ENCODE results near the gene TMEM222.

Gene TMEM222

DNA sequence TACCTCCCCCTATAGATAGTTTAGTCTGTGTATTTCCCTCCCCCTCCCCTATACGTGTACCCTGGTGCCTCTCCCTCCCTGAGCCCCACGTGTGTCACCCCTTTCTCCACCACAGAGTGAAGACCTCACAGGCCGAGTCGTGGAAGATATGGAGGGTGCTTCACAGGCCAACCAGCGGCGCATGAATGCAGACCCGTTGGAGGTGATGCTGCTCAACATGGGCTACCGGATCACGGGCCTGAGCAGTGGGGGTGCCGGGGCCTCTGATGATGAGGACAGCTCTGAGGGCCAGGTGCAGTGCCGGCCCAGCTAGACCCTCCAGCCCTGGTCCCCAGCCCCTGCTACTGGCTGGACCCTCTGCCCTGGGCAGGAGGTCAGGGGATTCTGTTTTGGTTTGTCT lies 15.9 kb upstream of the TMEM222 start:
- DNase-seq: no peak

DNA sequence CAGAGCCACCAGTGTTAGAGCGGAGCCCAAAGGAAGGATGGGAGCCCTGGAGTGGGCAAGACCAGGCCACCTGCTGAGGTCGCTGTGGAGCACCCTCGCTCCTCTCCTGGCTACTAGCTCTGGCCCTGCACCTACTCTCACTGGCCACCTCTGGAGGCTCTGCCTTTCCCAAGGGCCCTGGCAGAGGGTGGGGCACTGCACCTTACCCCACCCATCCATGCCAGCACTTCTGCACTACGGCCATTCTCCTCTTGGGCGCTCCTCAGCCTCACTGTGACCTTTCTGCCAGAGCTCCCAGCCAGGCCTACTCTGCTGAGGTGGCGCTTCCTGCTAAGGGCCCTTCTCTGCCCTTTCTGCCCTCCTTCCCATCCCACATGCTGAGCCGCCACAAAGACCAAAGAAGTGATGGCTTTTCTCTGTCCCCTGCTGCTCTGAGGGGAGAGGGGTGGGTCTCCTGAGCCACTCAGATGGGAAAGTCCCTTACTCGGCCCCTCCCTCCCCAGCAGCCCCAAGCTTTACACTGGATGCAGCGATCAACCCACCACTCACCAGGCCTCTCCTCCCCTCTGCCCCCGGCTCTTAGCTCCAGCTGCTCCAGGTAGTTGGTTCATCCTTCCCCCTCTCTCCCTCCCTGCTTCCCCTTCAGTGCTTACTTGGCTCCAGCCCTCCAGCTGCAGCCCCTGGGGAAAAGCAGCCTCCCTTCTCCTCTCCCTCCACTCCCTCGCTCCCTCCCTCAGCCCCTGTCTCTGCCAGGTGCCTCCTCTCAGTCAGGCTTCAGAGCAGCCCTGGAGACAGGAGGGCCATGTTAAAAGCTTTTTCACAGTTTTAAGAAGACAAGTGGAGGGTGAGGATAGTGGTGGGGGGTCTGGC lies 14.8 kb upstream of the TMEM222 start:
- no peak for DNase-seq

DNA sequence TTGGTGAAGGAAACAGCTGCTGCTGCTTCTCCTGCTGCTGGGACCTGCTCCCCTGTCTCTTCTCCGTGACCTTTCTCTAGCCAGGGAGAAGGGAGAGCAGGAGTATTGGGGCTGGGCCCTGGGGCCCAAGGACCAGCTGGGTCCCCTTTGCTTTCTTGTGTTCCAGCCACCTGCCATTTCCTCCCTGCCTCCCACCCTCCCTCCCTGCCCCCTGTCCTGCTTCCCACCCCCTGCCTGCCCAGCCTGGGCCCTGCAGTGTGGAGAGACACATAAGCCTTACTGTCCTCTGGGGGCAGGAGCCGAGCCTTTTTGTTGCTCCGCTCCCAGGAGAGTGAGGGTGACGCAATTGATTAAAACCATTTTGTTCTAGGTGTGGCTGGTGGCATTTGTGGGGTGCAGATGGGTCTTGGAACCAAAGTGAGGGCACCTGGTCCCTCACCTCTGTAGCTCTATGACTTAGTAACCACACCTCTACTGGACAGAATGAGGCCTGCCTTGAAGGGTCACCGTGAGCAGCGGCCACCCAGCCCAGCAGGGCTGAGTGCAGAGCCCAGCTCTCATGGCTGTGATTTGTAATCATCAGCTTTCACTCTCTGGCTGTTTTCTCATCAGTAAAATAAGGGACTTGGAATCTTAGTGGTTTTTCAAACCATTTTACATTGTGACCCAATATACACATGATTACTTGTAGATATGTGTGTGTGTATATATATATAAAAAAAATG lies 13.9 kb upstream of the TMEM222 start:
- no peak for DNase-seq

DNA sequence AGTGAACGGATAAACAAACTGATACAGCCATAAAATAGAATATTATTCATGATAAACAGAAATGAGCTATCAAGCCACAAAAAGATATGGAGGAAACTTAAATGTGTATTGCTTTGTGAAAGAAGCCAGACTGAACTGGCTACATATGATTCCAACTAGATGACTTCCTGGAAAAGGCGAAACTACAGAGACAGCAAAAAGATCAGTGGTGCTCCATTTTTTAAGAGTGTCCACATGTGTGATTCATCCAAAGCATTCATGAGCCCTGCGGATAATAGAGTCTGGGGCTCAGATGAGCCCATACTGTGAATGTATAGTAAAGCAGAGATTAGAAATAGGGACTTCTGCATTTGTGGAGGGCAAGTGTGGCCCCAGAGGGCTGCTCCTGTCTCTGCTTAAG lies 7.8 kb upstream of the TMEM222 start:
- no peak for DNase-seq

DNA sequence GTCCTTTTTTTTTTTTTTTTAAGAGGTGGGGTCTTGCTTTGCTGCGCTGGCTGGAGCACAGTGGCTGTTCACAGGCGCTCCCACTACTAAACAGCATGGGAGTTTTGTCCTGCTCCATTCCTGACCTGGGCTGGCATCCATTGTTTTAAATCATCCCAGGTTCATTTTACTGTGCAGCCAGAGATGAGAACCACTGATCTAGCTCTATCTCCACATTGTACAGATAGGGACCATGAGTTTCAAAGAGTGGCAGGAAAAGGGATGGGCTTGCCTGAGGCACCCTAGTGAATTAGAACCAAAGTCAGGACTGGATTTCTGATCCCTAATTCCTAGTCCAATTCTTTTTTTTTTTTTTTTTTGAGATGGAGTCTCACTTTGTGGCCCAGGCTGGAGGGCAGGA lies 7.2 kb upstream of the TMEM222 start:
- DNase-seq: no peak

DNA sequence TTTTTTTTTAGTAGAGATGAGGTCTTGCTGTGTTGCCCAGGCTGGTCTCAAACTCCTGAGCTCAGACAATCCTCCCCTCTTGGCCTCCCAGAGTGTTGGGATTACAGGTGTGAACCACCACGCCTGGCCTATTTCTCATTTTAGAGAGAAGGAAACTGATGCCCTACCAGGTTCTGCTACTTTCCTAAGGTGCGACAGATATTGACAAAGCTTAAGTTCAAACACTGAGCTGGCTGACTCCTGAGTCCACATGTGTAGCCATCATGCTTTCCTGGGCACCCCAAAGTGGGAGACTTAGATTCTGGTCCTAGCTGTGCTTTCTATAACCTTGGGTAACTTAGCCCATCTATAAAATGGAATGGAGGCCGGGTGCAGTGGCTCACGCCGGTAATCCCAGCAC lies 5.1 kb upstream of the TMEM222 start:
- DNase-seq: no peak

DNA sequence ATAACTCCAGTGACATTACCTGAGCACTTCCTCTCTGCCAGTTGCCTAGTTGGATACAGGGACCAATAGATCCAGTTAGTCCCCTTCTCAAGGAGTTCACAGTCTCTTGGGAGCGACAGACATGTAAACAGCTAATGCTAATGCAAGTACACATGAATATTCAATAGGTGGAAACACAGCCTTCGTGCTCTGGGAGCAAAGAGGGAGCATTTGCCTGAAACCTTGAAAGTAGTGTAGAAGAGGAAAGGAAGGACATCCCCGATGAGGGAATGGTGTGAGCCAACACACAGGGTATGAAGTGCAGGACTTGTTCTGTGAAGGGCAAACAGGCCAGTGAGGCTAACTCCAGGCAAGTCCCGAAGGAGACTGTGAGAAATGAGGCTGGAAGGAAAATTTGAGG lies 3.8 kb upstream of the TMEM222 start:
- no peak for DNase-seq

DNA sequence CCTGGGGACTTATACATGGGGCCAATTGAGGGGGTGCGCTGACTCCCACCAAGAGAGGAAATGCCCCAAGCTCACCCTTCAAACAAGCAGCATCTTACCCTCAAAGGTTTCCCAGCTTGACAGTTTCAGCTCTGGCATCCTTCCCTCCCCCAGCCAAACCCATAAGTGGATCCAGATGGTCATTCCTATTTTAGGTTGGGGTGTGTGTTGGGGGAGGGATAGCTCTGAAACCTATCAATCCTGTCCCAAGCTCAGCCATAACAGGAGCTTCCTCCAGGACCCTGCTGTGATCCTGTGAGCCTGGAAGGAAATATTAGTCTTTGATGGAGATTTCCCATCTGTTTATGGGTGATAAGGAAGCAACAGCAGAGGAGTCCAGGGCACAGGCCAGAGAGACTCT lies 3.4 kb upstream of the TMEM222 start:
- DNase-seq: no peak

DNA sequence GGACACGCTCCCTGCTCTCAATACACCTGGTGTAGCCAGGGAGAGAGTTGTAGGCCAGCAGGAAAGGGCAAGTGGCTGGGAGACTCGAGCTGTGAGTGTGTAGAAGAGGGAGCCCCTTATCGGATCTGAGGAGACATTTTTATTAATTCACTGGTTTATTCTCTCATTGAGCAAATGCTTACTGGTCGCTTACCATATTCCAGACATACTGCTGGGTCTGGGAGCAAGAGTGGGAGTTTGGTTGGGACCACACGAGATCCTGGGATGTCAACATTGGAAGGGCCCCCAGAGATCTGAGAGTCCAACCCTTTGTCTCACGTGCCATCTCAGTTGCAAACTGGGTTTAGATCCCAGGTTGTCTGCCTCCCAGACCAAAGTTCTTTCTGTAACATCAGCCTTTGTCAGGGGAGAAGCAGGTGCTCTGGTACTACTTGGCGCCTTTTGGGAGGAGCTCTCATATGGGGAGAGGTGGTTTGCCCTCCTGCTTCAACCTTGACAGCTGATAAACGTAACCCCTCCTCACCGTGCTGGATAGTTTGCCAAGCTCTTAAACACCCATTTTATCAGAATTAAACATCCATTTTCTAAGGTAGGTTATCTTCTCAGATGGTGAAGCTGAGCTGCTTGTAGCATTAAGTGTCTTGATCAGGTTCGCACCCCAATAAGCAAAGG lies 742 bp downstream of the TMEM222 start:
- DNase-seq: no peak

DNA sequence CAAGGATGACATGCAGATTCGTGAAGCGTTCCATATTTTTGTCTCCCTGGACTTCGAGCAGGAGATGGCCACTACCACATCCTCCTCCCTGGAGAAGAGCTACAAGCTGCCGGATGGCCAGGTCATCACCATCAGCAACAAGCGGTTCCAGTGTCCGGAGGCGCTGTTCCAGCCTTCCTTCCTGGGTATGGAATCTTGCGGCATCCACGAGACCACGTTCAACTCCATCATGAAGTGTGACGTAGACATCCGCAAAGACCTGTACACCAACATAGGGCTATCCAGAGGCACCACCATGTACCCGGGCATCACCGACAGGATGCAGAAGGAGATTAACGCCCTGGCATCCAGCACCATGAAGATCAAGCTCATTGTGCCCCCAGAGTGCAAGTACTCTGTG lies 3.3 kb downstream of the TMEM222 start:
- DNase-seq: no peak

DNA sequence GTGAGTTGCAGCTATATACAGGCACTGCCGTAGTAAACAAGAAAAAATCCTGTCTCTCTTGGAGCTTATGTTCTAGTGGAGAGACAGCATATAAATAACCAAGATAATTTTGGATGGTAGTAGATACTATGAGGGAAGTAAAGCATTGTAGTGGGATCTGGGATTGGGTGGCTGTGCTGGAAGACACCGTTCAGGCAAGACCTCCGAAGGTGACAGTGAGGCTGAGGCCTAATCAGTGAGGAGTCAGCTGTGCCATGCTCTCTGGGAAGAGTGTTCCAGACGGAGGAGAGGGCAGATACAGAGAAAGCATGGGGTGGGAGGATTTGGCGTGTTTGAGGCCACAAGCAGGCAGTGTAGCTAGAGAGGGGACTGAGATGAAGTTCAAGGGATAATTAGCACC lies 6.0 kb downstream of the TMEM222 start:
- no peak for DNase-seq

DNA sequence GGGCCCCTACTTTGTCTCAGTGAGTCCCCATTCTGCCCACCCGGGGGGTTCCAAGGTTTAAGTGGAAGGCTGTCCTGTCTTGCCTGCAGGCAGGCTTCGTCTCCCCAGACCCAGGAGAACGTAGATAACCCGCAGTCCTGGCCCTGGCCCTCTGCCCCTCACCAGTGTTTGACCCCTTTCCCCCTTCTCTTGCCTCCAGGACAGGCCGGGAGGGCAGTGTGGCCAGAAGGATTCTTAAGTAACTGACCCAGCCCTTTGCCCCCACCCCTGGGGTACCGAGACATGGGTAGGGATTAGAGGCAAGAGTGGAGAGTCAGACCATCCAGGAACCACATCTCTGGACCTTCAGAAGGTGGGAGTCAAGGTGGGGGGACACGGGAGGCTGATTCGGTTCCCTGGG lies 8.8 kb downstream of the TMEM222 start:
- no peak for DNase-seq

DNA sequence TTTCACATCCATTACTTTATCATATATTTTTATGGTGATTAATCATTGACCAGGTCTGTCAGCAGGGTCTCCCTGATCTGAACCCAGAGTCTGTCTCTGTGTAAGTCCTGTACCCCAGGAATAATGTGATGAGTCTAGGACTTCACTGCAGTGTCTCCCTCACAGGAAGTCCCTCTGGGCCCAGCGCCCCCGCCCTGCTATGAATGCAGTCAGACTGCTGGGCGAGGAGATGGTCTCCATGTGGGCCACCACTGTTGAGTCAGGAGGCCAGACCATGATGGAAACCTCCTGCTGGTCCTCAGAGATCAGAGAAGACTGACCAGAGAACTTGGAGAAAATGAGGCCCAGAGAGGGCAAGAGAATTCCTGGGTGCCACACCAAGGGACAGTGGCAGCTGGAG lies 9.5 kb downstream of the TMEM222 start:
- no peak for DNase-seq

DNA sequence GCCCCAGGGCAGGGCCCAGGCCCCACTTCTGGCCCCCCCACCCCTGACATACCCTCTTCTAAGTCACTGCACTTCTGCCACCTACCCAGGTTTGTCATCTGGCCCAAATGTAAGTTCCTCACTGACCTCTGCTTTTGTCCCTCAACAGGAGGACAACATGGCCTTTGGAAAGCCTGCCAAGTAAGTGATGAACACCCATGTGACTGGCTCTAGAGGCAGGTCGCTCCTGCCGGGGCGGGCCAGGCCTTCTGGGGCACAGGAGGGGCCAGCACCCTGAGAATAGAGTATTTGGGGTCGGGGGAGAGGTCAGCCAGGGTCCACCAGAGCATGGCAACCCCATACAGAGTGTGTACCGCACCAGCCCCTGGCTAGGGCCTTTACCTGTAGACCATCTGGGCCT lies 10.0 kb downstream of the TMEM222 start:
- no peak for DNase-seq

DNA sequence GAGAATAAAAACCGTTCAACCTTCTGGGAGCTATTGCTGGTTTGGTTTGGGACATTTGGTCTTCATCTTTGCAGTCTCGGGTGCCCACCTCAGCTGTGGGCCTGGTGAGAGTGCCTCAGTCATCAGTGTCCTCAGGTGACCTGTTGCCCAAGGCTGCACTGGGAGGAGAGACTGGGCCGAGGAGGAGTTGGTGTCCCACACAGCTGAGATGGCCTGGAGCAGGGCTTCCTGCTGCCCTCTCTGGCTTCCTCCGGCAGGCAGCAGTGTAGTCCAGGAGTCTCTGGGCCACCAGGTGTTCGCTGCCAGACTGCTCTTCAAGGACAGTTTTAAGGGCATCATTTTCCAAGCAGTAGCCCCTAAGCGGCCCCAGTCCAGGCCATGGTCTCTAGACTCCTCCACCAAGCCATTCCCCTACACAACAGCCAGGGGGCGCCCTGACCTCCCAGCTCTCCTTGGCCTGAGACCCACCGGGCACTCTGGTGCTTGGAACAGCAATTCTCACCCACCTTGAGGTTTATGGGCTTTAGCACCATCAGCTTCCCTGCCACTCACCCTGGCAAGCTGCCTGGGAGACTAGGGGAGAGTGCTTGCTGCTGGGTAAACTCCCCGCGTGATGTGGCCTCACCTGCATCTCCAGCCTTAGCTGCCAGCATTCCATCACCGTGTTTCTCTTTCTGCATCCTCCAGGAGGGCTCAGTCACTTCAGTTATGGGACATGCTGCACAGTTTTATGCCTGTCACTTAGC lies 10.7 kb downstream of the TMEM222 start:
- DNase-seq: peak in 17 of 51 donors; percentile 7 to 47 (median 21)

DNA sequence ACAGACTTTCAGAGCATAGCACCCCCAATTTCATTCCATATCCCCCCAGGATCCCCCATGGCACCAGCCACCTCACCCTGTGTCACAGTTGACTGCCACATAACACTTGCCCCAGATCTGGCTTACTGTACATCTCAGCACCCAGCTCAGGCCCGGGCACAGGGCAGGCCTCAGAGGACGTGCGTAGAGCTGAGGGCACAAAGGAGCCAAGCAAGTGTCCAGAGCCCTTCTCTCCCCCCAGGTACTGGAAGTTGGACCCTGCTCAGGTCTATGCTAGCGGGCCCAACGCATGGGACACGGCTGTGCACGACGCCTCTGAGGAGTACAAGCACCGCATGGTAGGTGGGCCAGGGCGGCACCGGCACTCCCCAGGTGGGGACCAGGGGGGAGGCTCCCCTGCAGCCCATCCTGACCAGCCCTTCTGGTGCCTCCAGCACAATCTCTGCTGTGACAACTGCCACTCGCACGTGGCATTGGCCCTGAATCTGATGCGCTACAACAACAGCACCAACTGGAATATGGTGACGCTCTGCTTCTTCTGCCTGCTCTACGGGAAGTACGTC lies 11.8 kb downstream of the TMEM222 start:
- no peak for DNase-seq

DNA sequence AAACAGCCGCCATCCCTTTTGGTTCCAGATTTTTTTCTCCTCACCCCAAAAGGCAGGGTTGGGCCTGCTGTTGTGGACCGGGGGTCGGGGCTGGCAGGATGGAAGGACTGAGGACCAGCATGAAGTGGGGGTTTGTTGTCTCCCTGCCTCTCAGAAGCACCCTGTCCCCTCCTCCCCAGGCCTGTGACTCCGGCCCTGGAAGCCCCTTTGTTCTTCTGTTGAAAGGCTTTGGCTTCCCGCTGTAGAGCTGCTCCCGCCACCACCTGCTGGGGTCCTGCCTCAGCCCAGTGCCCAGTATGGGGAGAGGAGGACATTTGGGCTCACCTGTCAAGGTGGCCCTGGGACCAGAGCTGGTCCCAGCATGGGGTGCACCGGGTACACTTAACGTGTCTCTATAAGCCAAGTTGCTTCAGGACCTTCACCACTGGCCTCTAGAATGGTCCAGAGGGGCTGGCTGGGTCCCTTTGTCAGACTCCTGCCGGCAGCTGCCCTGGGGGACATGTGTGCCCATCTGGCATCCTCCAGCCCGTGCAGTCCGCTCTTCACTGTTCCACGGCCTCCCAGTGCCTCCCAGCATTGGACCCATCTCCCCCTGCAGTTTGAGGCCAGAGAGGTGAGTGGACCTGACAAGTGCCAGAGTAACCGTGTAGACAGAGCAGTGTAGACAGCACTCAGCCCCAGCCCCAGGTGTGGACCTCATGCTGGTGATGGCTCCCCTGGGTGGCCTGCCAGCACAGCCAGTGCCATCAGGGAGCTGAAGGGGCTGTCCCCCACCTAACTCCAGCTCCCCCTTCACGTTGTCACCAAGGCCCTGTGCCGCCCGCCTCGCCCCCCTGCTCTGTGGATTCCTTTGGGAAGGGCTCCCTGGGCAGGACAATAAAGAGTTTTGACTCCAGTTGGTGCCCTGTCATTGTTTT lies 13.8 kb downstream of the TMEM222 start:
- DNase-seq: no peak

DNA sequence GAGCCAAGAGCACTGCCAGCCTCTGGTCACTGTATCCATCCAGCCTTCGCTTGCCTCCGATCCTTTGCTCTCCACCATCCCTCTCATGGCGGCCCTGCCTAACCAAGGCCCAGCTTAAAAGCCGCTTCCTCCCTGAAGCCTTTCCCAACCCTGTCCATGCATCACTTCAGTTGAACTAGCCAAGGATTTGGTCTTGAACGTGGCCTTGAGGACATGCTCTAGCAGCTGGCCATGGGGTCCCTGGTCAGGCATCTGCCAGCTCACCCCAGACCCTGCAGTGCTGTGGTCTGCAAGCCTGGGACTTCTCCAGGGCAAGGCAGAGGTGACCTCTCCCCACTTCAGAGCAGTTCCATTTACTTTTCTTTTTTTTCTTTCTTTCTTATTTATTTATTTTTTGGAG lies 14.8 kb downstream of the TMEM222 start:
- DNase-seq: no peak

DNA sequence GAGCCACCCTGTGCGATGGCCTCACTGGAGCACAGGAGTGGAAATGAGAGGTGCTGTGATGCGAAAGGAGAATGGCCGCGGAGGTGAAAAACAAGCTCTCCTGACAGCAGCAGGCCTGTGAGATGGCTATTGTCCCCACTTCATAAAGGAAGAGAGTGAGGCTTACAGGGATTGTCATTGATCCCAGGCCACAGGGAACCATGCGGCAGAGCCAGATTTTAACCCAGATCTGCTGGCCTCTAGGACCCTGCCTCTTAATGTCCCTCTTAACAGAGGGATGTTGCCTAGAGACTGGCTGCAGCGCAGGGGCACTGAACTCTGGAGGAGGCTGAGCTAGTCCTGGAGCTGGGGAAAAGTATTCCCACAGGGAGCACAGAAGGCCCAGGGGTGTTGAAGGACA lies 16.8 kb downstream of the TMEM222 start:
- DNase-seq: no peak

DNA sequence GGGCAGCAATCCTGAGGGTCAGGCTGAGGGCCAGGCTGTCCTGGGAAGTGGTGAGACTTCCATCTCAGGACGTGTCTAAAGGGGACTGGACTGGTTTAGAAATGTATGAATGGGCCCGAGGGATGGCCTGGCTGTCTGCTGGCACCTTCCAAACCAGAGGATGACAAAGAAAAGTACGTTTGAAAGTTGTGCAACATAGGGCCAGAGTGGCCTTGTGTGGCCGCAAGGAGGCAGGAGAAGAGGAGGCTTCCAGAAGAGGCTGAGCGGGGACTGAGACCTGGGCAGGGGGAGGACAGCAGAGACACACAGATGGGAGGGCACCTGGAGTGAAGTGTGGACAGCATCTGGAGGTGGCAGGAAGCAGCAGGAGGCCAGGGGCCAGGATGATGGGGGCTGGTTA lies 17.2 kb downstream of the TMEM222 start:
- no peak for DNase-seq
